Glutamatergic neuron (in vitro differentiated cells): ENCODE data around the gene ZNF106. TPM values are rescaled to one million over a fixed set of nuclear protein-coding genes. Genes with fewer than 3 reads are reported as not detected.

Experiments used
- DNase-seq: peaks from one replicate; pipeline ENCODE4 v3.0.0; 2022
- H3K27ac Mint-ChIP-seq: one replicate; pipeline ENCODE4 v1.8.0; 2020; ENCODE audit warnings: mild to moderate bottlenecking, mixed read lengths, inconsistent platforms; ENCODE audit not compliant: unreplicated experiment
- H3K27me3 Mint-ChIP-seq: one replicate; pipeline ENCODE4 v1.8.0; 2020; ENCODE audit warnings: mild to moderate bottlenecking, moderate library complexity, mixed read lengths, inconsistent platforms; ENCODE audit not compliant: unreplicated experiment
- H3K36me3 Mint-ChIP-seq: one replicate; pipeline ENCODE4 v1.8.0; 2020; ENCODE audit warnings: mild to moderate bottlenecking, mixed read lengths, inconsistent platforms; ENCODE audit not compliant: unreplicated experiment
- H3K4me1 Mint-ChIP-seq: one replicate; pipeline ENCODE4 v1.8.0; 2020; ENCODE audit warnings: mild to moderate bottlenecking, low read depth, mixed read lengths, inconsistent platforms; ENCODE audit not compliant: unreplicated experiment
- H3K4me3 Mint-ChIP-seq: one replicate; pipeline ENCODE4 v1.8.0; 2020; ENCODE audit warnings: mild to moderate bottlenecking, mixed read lengths, inconsistent platforms; ENCODE audit not compliant: unreplicated experiment
- H3K9me3 Mint-ChIP-seq: one replicate; pipeline ENCODE4 v1.8.0; 2020; ENCODE audit warnings: mild to moderate bottlenecking, moderate library complexity, mixed read lengths, inconsistent platforms; ENCODE audit not compliant: unreplicated experiment
- CTCF ChIP-seq: fragments of 200-600 bp; sonication (generic); IDR thresholded peaks from one replicate; pipeline ENCODE4 v1.5.0; 2021; ENCODE audit not compliant: partially characterized antibody, unreplicated experiment
- long read RNA-seq: library from polyadenylated mRNA; unstranded; transcript quantifications from one replicate; pipeline ENCODE4 v2.0.0, GENCODE V29; 2020; ENCODE audit not compliant: unreplicated experiment
- total RNA-seq: library from RNA; stranded (reverse); fragmentation: NEBNext Ultra II Directional; extraction: Animal tissue kit (Norgen Biotek cat#: 25700); gene quantifications from one replicate; pipeline ENCODE4 v1.2.1, GENCODE V29; 2021; ENCODE audit not compliant: unreplicated experiment

Gene ZNF106
- total RNA-seq, result 37.2 TPM
- long read RNA-seq, partial matches to known transcripts, result 14 of 15 reads
- long read RNA-seq, other reads (novel, unspliced or antisense), result 1 of 15 reads

DNA sequence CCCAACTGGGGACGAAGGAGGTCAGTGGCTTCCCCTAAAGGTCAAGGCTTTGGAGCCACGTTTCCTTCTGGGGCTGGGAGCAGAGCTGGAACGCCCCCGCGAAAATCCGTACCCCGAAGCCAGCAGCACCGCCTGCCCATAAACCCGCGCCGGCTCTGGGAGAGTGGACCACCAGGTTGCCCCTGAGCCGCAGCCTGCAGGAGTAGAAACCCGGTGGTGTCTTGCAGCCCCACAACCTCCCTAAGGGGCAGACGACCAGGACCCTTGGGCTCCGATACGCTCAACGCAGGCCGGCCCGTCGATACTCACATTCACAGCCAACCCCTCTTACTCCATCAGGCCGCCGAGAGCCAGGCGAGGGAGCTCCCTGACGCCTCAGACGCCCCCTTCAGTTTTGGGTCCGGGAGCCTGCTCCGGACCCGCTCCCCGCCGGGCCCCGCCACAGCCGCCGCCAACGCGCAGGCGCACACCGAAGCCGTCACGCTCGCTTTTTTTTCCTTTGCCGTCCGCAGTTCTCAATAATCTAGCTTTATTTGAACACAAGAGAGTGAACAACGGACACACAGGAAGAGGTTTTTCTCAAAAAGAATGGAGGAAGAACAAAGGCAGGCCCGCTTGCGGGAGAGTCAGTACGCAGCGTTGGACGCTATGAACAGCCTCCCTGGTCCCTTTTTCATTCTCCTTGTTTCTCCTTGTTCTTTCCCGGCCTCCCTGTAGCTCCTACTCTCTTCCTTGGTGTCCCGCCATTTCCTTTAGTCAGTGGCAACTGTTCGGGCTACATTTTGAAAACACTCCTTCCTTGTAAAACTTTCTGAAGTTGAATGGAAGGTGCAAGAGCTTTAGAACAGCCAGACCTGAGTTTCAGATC, at the start of gene ZNF106:
TSS of gene ZNF106 (minus strand) at position 471 of the 868 bp plus-strand sequence. CDS start 18,852 bp downstream, outside the sequence.
- peaks cover 17% of the 10 kb centered on the region for H3K9me3 Mint-ChIP-seq

GRCh38 chr15:42533246-42533645, 42.3 kb upstream of the ZNF106 start:
- TF ChIP-seq CTCF, result no peak
- Mint-ChIP-seq H3K27me3 (no peaks in the 10 kb centered on the region), H3K4me3 (no peak overlapping the region), H3K9me3 (no peaks in the 10 kb centered on the region), H3K27ac (no peak overlapping the region), H3K36me3 (no peaks in the 10 kb centered on the region), H3K4me1 (no peaks in the 10 kb centered on the region)
- no peak for DNase-seq

More for the DNA sequence above, at the start of gene ZNF106:
- Mint-ChIP-seq H3K36me3 (no peaks in the 10 kb centered on the region), H3K27ac (peak within 1 kb of the TSS; percentile 94), H3K27me3 (peaks cover 7% of the 10 kb centered on the region), H3K4me3 (peak within 1 kb of the TSS; percentile 91), H3K4me1 (peaks cover 10% of the 10 kb centered on the region)
- TF ChIP-seq CTCF, result no peak
- peak; percentile 92 for DNase-seq

GRCh38 chr15:42528970-42529369, 38.0 kb upstream of the ZNF106 start:
- Mint-ChIP-seq H3K27me3 (no peaks in the 10 kb centered on the region), H3K4me1 (no peaks in the 10 kb centered on the region), H3K9me3 (no peaks in the 10 kb centered on the region), H3K4me3 (no peak overlapping the region), H3K36me3 (no peaks in the 10 kb centered on the region), H3K27ac (no peak overlapping the region)
- DNase-seq, result no peak
- no peak for TF ChIP-seq CTCF

DNA sequence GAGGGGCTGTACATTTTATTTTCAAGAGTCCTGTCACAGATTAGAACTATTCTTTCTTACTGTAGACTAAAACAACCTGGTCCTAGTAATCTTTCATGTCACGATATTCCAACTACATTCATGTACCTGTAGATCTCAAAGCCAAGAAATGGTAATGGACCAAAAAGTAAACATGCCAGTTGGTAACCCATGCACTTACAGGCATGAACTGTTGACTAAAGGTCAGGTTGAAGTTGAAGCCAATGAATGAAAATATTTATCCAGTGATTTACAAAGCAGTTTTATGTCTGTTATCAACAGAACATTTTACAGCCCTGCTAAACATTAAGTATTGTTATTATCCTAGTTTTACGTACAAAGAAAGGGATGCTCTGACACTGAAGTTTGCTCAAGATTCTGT, 32.4 kb upstream of the ZNF106 start:
- DNase-seq, result no peak
- Mint-ChIP-seq H3K4me1 (no peaks in the 10 kb centered on the region), H3K4me3 (no peak overlapping the region), H3K27me3 (no peaks in the 10 kb centered on the region), H3K27ac (no peak overlapping the region), H3K36me3 (no peaks in the 10 kb centered on the region), H3K9me3 (no peaks in the 10 kb centered on the region)
- no peak for TF ChIP-seq CTCF

- no peak overlapping the region for H3K27ac Mint-ChIP-seq
- no peak for TF ChIP-seq CTCF
- no peak overlapping the region for H3K4me3 Mint-ChIP-seq
- no peak for DNase-seq
- H3K27me3 Mint-ChIP-seq, result no peaks in the 10 kb centered on the region
- no peaks in the 10 kb centered on the region for H3K36me3 Mint-ChIP-seq
- no peaks in the 10 kb centered on the region for H3K4me1 Mint-ChIP-seq
- no peaks in the 10 kb centered on the region for H3K9me3 Mint-ChIP-seq
These were observed 20.1 kb upstream of the ZNF106 start for GRCh38 chr15:42511007-42511391.
